ENCODE data around the gene LCN1.
A peak's percentile ranks its signal among the peaks of the same experiment; 100 is the strongest.

LCN1 gene

GRCh38 chr9:135520916-135521607, at the start of gene LCN1:
TSS of gene LCN1 (plus strand) at chr9:135521440. CDS start at chr9:135521498, 58 bp downstream.
- Histone ChIP-seq H3K9ac (no peak within 1 kb of the TSS), H4K20me1 (no peaks in the 10 kb centered on the region), H3K27me3 (no peaks in the 10 kb centered on the region), H3K36me3 (no peaks in the 10 kb centered on the region), H3K9me3 (no peaks in the 10 kb centered on the region), H3K4me2 (peak within 1 kb of the TSS; percentile 76), H3K4me1 (peaks cover 28% of the 10 kb centered on the region), H3K4me3 (no peak within 1 kb of the TSS), H3K27ac (no peak within 1 kb of the TSS)
- no peak for TF ChIP-seq Cebpa-rat (IDR thresholded peaks at IDR 0.05)

DNA sequence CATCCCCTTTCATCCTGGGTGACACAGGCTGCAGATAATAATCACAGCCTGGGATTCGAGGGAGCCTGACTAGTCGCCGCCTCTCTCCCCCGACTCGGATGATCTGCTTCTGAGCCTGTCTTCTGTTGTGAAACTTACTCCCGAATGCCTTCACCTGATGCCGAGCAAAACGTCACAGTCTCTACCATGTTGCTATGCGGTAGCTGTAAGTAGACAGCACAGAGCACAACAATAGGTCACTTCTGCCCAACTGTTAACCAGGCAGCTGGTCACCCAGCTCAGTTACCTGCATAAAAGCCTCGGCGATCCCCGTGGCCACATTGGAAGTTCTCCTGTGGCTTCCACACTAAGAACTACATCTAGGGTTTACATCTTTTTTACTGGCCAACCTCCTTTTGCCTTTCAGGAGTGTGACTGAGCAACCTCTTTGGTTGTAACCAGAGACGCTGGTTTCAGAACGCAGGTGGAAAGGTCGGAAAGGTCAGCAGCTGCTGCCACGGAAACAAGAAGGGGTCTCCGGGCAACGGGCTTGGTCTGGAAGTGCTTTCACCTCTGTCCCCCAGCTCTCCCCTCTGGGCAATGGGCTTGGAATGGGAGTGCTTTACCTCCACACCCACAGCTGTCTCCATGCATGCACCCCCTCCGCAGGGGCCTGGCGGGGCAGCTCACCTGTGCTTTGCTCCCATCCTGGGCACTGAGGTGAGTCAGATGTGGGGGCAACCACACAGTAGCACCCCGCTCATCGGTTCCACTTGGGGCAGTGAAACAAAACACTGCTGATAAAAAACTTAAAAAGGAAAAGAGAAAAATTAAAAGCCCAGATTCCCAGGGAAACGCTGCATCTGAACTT, 49.2 kb upstream of the LCN1 start:
- Histone ChIP-seq H3K36me3 (no peaks in the 10 kb centered on the region), H3K4me2 (no peak overlapping the region), H3K27me3 (peaks cover 17% of the 10 kb centered on the region; the same call in 1 of the 2 replicates), H3K27ac (no peak overlapping the region), H4K20me1 (0 out of 2 replicates have a peak, but pooled peaks cover 11% of the 10 kb centered on the region), H3K4me3 (no peak overlapping the region), H3K9me3 (no peaks in the 10 kb centered on the region), H3K9ac (no peak overlapping the region), H3K4me1 (peaks cover 3% of the 10 kb centered on the region; the same call in 1 of the 2 replicates)
- no peak for TF ChIP-seq Cebpa-rat (IDR thresholded peaks at IDR 0.05)

DNA sequence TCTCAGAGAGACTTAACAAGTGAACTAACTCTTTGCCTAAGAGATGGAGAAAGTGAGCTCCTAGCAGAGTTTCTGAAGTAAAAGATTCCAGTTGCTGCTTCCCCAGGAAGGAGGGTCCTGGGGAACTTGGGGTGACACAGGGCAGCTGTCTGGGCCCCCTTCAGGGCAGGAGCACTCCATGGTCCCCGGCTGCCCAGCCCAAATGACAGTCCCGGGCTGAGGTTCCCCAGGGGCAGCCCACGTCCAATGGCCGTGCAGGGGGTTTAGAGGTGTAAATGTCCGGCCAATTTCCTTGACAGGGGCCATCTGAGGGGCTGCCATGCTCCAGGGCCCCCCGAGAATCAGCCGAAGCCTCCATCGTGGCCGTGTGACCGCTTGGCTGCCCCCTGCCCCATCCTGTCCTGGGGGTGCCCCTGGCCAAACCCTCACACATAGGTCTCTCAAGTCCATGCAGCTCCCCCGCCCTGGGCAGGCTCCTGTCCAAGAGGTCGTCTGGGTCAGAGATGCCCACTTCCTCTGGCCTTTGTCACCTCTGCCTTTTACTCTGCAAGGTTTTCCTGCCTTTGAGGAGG, 47.2 kb upstream of the LCN1 start:
- Histone ChIP-seq H3K27ac (no peak overlapping the region), H3K27me3 (peaks cover 37% of the 10 kb centered on the region), H3K9ac (no peak overlapping the region), H3K36me3 (no peaks in the 10 kb centered on the region), H3K9me3 (no peaks in the 10 kb centered on the region), H3K4me2 (no peak overlapping the region), H3K4me3 (no peak overlapping the region), H4K20me1 (peaks cover 25% of the 10 kb centered on the region; the same call in 1 of the 2 replicates), H3K4me1 (0 out of 2 replicates have a peak, but pooled peaks cover 4% of the 10 kb centered on the region)
- TF ChIP-seq Cebpa-rat (IDR thresholded peaks at IDR 0.05): no peak

GRCh38 chr9:135474915-135475314, 46.3 kb upstream of the LCN1 start:
- Histone ChIP-seq H3K9me3 (no peaks in the 10 kb centered on the region), H3K4me3 (no peak overlapping the region), H3K4me2 (no peak overlapping the region), H3K27me3 (peaks cover 43% of the 10 kb centered on the region), H3K9ac (no peak overlapping the region), H3K27ac (no peak overlapping the region), H3K36me3 (no peaks in the 10 kb centered on the region), H3K4me1 (0 out of 2 replicates have a peak, but pooled peaks cover 5% of the 10 kb centered on the region), H4K20me1 (peaks cover 27% of the 10 kb centered on the region; the same call in 1 of the 2 replicates)
- no peak for TF ChIP-seq Cebpa-rat (IDR thresholded peaks at IDR 0.05)

DNA sequence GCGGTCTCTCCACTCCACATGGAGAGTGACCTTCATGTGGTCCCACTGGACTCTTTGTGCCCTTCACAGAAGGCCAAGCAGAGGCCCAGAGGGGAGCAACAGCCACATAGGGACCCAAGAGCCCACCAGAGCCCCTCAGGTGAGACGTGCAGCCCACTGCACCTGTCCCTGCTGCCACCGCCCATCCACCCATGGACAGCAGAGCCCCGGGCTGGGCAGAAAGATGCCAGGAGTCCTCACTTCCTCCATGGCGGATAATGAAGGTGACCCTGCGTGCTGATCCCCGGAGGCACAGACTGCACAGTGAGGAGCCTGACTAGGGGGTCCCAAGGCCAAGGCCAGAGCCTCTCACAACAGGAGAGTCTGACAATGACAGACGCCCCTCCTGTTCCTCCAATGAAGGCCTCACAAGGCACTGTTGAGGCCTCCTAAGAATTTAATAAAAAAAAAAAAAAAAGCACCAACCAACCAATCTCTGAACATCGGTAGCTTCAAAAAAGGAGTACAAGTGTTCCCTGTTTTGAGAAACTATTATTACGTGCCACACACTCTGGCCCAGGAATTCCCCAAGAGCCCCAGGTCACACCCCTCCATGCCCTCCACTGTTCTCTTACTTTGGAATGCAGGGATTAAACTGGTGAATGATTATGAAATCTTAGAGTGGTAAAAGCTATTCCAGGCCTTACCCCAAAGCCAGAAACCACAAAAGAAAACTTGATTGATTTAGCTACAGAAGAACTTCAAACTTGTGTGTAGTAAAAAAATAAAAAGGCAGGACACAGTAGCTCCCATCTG, 44.5 kb upstream of the LCN1 start:
- peaks cover 58% of the 10 kb centered on the region for H3K27me3 ChIP-seq
- no peak overlapping the region for H3K27ac ChIP-seq
- no peak for TF ChIP-seq Cebpa-rat (IDR thresholded peaks at IDR 0.05)
- peaks cover 20% of the 10 kb centered on the region for H3K4me1 ChIP-seq
- H4K20me1 ChIP-seq: peaks cover 43% of the 10 kb centered on the region
- no peak overlapping the region for H3K9ac ChIP-seq
- no peaks in the 10 kb centered on the region for H3K36me3 ChIP-seq
- H3K4me2 ChIP-seq: no peak overlapping the region
- no peak overlapping the region for H3K4me3 ChIP-seq
- no peaks in the 10 kb centered on the region for H3K9me3 ChIP-seq

- Histone ChIP-seq H3K4me1 (peaks cover 21% of the 10 kb centered on the region), H3K4me3 (no peak overlapping the region), H3K27ac (no peak overlapping the region), H3K9ac (no peak overlapping the region), H3K27me3 (peaks cover 70% of the 10 kb centered on the region), H3K4me2 (no peak overlapping the region), H3K9me3 (no peaks in the 10 kb centered on the region), H3K36me3 (no peaks in the 10 kb centered on the region), H4K20me1 (peaks cover 52% of the 10 kb centered on the region)
- no peak for TF ChIP-seq Cebpa-rat (IDR thresholded peaks at IDR 0.05)
Observed at GRCh38 chr9:135478191-135478590, 43.0 kb upstream of the LCN1 start.

- Histone ChIP-seq H3K4me2 (peak overlapping the region; percentile 96), H3K9ac (no peak overlapping the region)
- no peak for TF ChIP-seq Cebpa-rat (IDR thresholded peaks at IDR 0.05)
Observed at GRCh38 chr9:135478829-135479468, 42.3 kb upstream of the LCN1 start.

DNA sequence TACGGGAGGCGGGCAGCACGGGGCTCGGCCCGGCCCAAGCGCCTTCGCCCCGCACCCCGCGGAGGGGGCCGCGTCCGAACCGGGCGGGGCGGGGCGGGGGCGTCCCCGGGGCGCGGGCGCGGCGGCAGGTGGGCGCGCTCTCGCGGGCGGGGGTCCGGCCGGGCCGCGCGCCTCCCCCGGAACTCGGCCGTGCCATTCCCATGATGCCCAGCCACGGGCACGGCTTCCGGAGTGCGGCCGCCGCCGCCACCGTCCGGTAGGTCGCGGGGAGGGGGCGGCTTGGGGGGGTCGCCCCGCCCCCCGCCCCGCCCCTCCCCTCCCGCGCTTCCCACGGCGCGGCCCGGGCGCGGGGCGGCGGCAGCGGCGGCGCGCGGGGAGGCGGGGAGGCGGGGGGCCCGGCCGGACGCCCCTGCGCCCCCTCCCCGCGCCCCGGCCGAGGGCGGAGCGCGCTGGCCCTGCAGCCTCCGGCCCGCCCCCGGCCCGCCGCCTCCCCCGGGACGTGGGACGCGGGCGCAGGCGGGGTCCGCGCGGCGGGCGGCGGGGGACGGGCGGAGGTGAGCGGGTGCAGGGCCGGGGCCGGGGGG, 41.7 kb upstream of the LCN1 start, which contains the start of gene PPP1R26:
TSS of gene PPP1R26 (plus strand) at position 314 of the 584 bp plus-strand sequence. CDS start 4,729 bp downstream, outside the sequence.
- Histone ChIP-seq H3K9me3 (no peaks in the 10 kb centered on the region), H3K27ac (no peak within 1 kb of the TSS), H3K27me3 (peaks cover 64% of the 10 kb centered on the region), H3K4me2 (peak within 1 kb of the TSS; percentile 96), H3K4me3 (peak within 1 kb of the TSS; percentile 83), H4K20me1 (peaks cover 60% of the 10 kb centered on the region), H3K36me3 (peaks cover 8% of the 10 kb centered on the region; the same call in 1 of the 2 replicates), H3K9ac (peak within 1 kb of the TSS; percentile 67), H3K4me1 (peaks cover 21% of the 10 kb centered on the region)
- TF ChIP-seq Cebpa-rat (IDR thresholded peaks at IDR 0.05): no peak

More at GRCh38 chr9:135478829-135479468, 42.3 kb upstream of the LCN1 start:
- peaks cover 21% of the 10 kb centered on the region for H3K4me1 ChIP-seq
- peak overlapping the region; percentile 83 for H3K4me3 ChIP-seq
- H3K9me3 ChIP-seq: no peaks in the 10 kb centered on the region
- H3K27me3 ChIP-seq: peaks cover 70% of the 10 kb centered on the region
- peaks cover 59% of the 10 kb centered on the region for H4K20me1 ChIP-seq
- H3K36me3 ChIP-seq: peaks cover 2% of the 10 kb centered on the region; the same call in 1 of the 2 replicates
- H3K27ac ChIP-seq: no peak overlapping the region

All from BLaER1 (cell line).